A549 (cell line): ENCODE measurements around the gene SLIT3. TPM values are rescaled to one million over a fixed set of nuclear protein-coding genes. Genes with fewer than 3 reads are reported as not detected.

ENCODE experiments used
- ATAC-seq, 2 experiments: fragments of 200-7000 bp in 1 of 2; fragments of >200 bp in 1 of 2; cut with Nextera tagmentation in 1 of 2; cut with Tn5 transposase in 1 of 2; 3 replicates each; pipeline versions ENCODE4 v1.8.0 to v1.9.1; 2018 to 2020; ENCODE audit warnings: mild to moderate bottlenecking in 1 of 2, moderate library complexity in 1 of 2
- CTCF ChIA-PET: fragments of 300-600 bp; sonication (Branson Sonifier 250); formaldehyde crosslinking; extraction: SDS; loops from one replicate; lab custom pipeline; 2021; ENCODE audit warnings: antibody characterized with exemption, inconsistent platforms; lab: Yijun Ruan, JAX
- POLR2A ChIA-PET: fragments of 350-600 bp; formaldehyde crosslinking; extraction: SDS; loops from one replicate; lab custom pipeline; 2021; ENCODE audit warnings: antibody characterized with exemption, inconsistent platforms; lab: Yijun Ruan, JAX
- DNase-seq, 2 experiments: peaks; one replicate each; pipeline versions ENCODE4 v3.0.0 to v3.0.0-alpha.2; 2011 to 2016; ENCODE audit warnings: low read depth in 1 of 2, low spot score in 1 of 2
- FAIRE-seq: peaks from 2 replicates; lab custom pipeline; 2011; peaks lifted over from hg19 to GRCh38; lab: Jason Lieb, UNC
- H3K27ac ChIP-seq, 2 experiments: fragments of >200 bp; sonication (Bioruptor Twin); formaldehyde crosslinking; 3 replicates each; pipeline ENCODE4 v1.5.1; 2016 to 2017
- H3K4me1 ChIP-seq: fragments of >200 bp; sonication (Bioruptor Twin); formaldehyde crosslinking; 3 replicates; pipeline ENCODE4 v1.6.1; 2016
- H3K4me2 ChIP-seq: fragments of >200 bp; sonication (Bioruptor Twin); formaldehyde crosslinking; 3 replicates; pipeline ENCODE4 v1.6.1; 2016
- H3K4me3 ChIP-seq: fragments of >200 bp; sonication (Bioruptor Twin); formaldehyde crosslinking; 3 replicates; pipeline ENCODE4 v1.5.1; 2016
- H3K9me3 ChIP-seq: fragments of >200 bp; sonication (Bioruptor Twin); formaldehyde crosslinking; 3 replicates; pipeline ENCODE4 v1.6.1; 2016
- BHLHE40 ChIP-seq: IDR thresholded peaks from 2 replicates; pipeline ENCODE4 v1.6.1; 2012; ENCODE audit warnings: low read depth, low read length, inconsistent platforms
- CBX8 ChIP-seq: fragments of 200-600 bp; sonication (generic); IDR thresholded peaks from 2 replicates; pipeline ENCODE4 v1.6.1; 2016
- CEBPB ChIP-seq, 2 experiments: fragments of >200 bp in 1 of 2; sonication (Bioruptor Twin) in 1 of 2; formaldehyde crosslinking in 1 of 2; IDR thresholded peaks; 2 replicates each; pipeline ENCODE4 v1.6.1; 2012 to 2016
- EHF ChIP-seq: fragments of 250-450 bp; sonication (Bioruptor Pico); IDR thresholded peaks from 2 replicates; pipeline ENCODE4 v1.5.0; 2020; ENCODE audit warnings: mild to moderate bottlenecking
- EHMT2 ChIP-seq: fragments of 200-600 bp; sonication (generic); IDR thresholded peaks from 2 replicates; pipeline ENCODE4 v1.6.1; 2016; ENCODE audit warnings: antibody characterized with exemption, low read depth, mild to moderate bottlenecking, moderate library complexity
- EP300 ChIP-seq, 2 experiments: fragments of >200 bp; sonication (Bioruptor Twin); formaldehyde crosslinking; IDR thresholded peaks; 2 replicates in 1 of 2; 3 replicates in 1 of 2; pipeline ENCODE4 v1.6.1; 2016 to 2017
- FOSB ChIP-seq: fragments of 250-450 bp; sonication (Bioruptor Pico); IDR thresholded peaks from 2 replicates; pipeline ENCODE4 v1.5.0; 2020; ENCODE audit warnings: mild to moderate bottlenecking, moderate library complexity
- FOXS1 ChIP-seq: fragments of 250-450 bp; sonication (Bioruptor Pico); IDR thresholded peaks from 2 replicates; pipeline ENCODE4 v1.5.0; 2020; ENCODE audit warnings: mild to moderate bottlenecking, moderate library complexity
- GATA3 ChIP-seq: IDR thresholded peaks from 2 replicates; pipeline ENCODE4 v1.6.1; 2012; ENCODE audit warnings: borderline replicate concordance
- HDAC2 ChIP-seq: fragments of 200-600 bp; sonication (generic); IDR thresholded peaks from 2 replicates; pipeline ENCODE4 v1.6.1; 2016
- HMGXB4 ChIP-seq: fragments of 250-450 bp; sonication (Bioruptor Pico); IDR thresholded peaks from 2 replicates; pipeline ENCODE4 v1.5.0; 2021; ENCODE audit warnings: mild to moderate bottlenecking, moderate library complexity, borderline replicate concordance
- JUN ChIP-seq, 2 experiments: fragments of >200 bp; sonication (Bioruptor Twin); formaldehyde crosslinking; IDR thresholded peaks; 2 replicates in 1 of 2; 3 replicates in 1 of 2; pipeline ENCODE4 v1.6.1; 2016 to 2017
- JUNB ChIP-seq: fragments of >200 bp; sonication (Bioruptor Twin); formaldehyde crosslinking; IDR thresholded peaks from 2 replicates; pipeline ENCODE4 v1.6.1; 2016
- MAFK ChIP-seq: fragments of 450-650 bp; IDR thresholded peaks from 2 replicates; pipeline ENCODE4 v1.6.1; 2014; ENCODE audit not compliant: partially characterized antibody
- MAX ChIP-seq: IDR thresholded peaks from 2 replicates; pipeline ENCODE4 v1.6.1; 2012
- MYC ChIP-seq: IDR thresholded peaks from 2 replicates; pipeline ENCODE4 v1.6.1; 2012; ENCODE audit warnings: mild to moderate bottlenecking, inconsistent platforms, low read length, improper control_type of control experiment, borderline replicate concordance
- NPAS2 ChIP-seq: fragments of 250-450 bp; sonication (Bioruptor Pico); IDR thresholded peaks from 2 replicates; pipeline ENCODE4 v1.8.0; 2022; ENCODE audit warnings: mild to moderate bottlenecking, moderate library complexity, borderline replicate concordance
- NR3C1 ChIP-seq: fragments of >200 bp; sonication (Bioruptor Twin); formaldehyde crosslinking; IDR thresholded peaks from 3 replicates; pipeline ENCODE4 v1.6.1; 2017
- PHF8 ChIP-seq: fragments of 200-600 bp; sonication (generic); IDR thresholded peaks from 2 replicates; pipeline ENCODE4 v1.6.1; 2016; ENCODE audit warnings: low read depth, mild to moderate bottlenecking, antibody characterized with exemption, moderate library complexity, borderline replicate concordance
- RCOR1 ChIP-seq: fragments of 150-350 bp; IDR thresholded peaks from 2 replicates; pipeline ENCODE4 v1.6.1; 2014; ENCODE audit warnings: antibody characterized with exemption, low read length, low read depth
- RFX5 ChIP-seq: fragments of 450-650 bp; IDR thresholded peaks from 2 replicates; pipeline ENCODE4 v1.7.1; 2014; ENCODE audit warnings: antibody characterized with exemption, mild to moderate bottlenecking, moderate library complexity
- RNF2 ChIP-seq: fragments of 200-600 bp; sonication (generic); IDR thresholded peaks from 2 replicates; pipeline ENCODE4 v1.6.1; 2016; ENCODE audit warnings: low read depth, mild to moderate bottlenecking, antibody characterized with exemption, moderate library complexity, borderline replicate concordance
- SREBF2 ChIP-seq: fragments of 450-650 bp; IDR thresholded peaks from 2 replicates; pipeline ENCODE4 v1.6.1; 2014; ENCODE audit warnings: mild to moderate bottlenecking, moderate library complexity
- TFCP2L1 ChIP-seq: fragments of 250-450 bp; sonication (Bioruptor Pico); IDR thresholded peaks from 2 replicates; pipeline ENCODE4 v1.5.0; 2021; ENCODE audit warnings: mild to moderate bottlenecking
- USF2 ChIP-seq: fragments of 450-650 bp; IDR thresholded peaks from 2 replicates; pipeline ENCODE4 v1.6.1; 2014; ENCODE audit warnings: antibody characterized with exemption
- ZNF302 ChIP-seq: fragments of 250-450 bp; sonication (Bioruptor Pico); IDR thresholded peaks from 2 replicates; pipeline ENCODE4 v1.9.0; 2021; ENCODE audit warnings: inconsistent platforms, mild to moderate bottlenecking, moderate library complexity
- WGBS: methylation state at CpG from one replicate; pipeline ENCODE4 v1.1.6; 2017; ENCODE audit errors: missing lambda C conversion rate; 5-methylcytosine and 5-hydroxymethylcytosine counted together
- polyA plus RNA-seq, 4 experiments: library from polyadenylated mRNA; depleted of rRNA in 3 of 4; stranded (reverse); fragments of >200 nt; fragmentation: RNase III in 1 of 4; extraction: RNeasy Plus Mini Kit Qiagen cat#74134 plus additional on column Dnase treatment in 1 of 4; gene quantifications; 2 replicates in 3 of 4; 3 replicates in 1 of 4; pipeline ENCODE4 v1.2.3, GENCODE V29; 2011 to 2017
- TF ChIP-seq, protein P1 (sequence below): IDR thresholded peaks from 2 replicates; pipeline ENCODE4 v1.6.1; 2012; ENCODE audit warnings: low read depth, borderline replicate concordance

Gene SLIT3
- polyA plus RNA-seq, 2 of the 4 experiments (the other 2 are of a cell fraction) = 12.7 to 22.9 TPM

GRCh38 chr5:168976311-168976970 is 324.5 kb downstream of the SLIT3 start:
- 84% methylated on average over 3 of the region's 3 CpGs for WGBS
- H3K27ac ChIP-seq = no peak overlapping the region
- TF ChIP-seq EP300 (IDR thresholded peaks at IDR 0.05) (no peak), EHMT2 (no peak), RCOR1 (no peak), NPAS2 (CRISPR knock-in tag) (no peak), SREBF2 (no peak), HMGXB4 (CRISPR knock-in tag) (no peak), EHF (no peak), HDAC2 (no peak), MAX (no peak), TFCP2L1 (CRISPR knock-in tag) (no peak), NR3C1 (no peak), JUNB (no peak), ZNF302 (CRISPR knock-in tag) (no peak), BHLHE40 (no peak), FOXS1 (CRISPR knock-in tag) (no peak), JUN (IDR thresholded peaks at IDR 0.05) (no peak), GATA3 (no peak), CEBPB (IDR thresholded peaks at IDR 0.05) (no peak), PHF8 (no peak)
- TF ChIP-seq, protein P1, sequence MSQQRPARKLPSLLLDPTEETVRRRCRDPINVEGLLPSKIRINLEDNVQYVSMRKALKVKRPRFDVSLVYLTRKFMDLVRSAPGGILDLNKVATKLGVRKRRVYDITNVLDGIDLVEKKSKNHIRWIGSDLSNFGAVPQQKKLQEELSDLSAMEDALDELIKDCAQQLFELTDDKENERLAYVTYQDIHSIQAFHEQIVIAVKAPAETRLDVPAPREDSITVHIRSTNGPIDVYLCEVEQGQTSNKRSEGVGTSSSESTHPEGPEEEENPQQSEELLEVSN = no peak
- ChIA-PET CTCF (interaction anchor here (1.0 to 5.8 kb wide), 3 partner anchors 11 to 1004 kb away, joined by 3 to 27 read pairs (median 3); partner anchors contain the start of gene INSYN2B), POLR2A (interaction anchor here (0.6 kb wide), 1 partner anchor 10 kb away, joined by 4 read pairs; no protein-coding TSS in a partner anchor)
- no peak for FAIRE-seq
- no peak for ATAC-seq
- H3K4me2 ChIP-seq = no peak overlapping the region
- no peak for DNase-seq
- H3K9me3 ChIP-seq = no peaks in the 10 kb centered on the region
- H3K4me3 ChIP-seq = no peak overlapping the region
- peaks cover 43% of the 10 kb centered on the region for H3K4me1 ChIP-seq

- WGBS = 95% methylated on average over 3 of the region's 3 CpGs
- Histone ChIP-seq H3K9me3 (no peaks in the 10 kb centered on the region), H3K27ac (no peak overlapping the region), H3K4me2 (no peak overlapping the region), H3K4me3 (no peak overlapping the region), H3K4me1 (peaks cover 43% of the 10 kb centered on the region)
- CTCF ChIA-PET = interaction anchor here (0.7 to 5.8 kb wide), 5 partner anchors 9 to 574 kb away, joined by 3 to 27 read pairs (median 3); no protein-coding TSS in a partner anchor
- no peak for TF ChIP-seq MAX
- TF ChIP-seq NR3C1 = no peak
- TF ChIP-seq MAFK = no peak
- no peak for TF ChIP-seq RFX5
- no peak for TF ChIP-seq HMGXB4 (CRISPR knock-in tag)
- no peak for TF ChIP-seq USF2
- no peak for TF ChIP-seq FOSB (CRISPR knock-in tag)
- no peak for TF ChIP-seq RNF2
- TF ChIP-seq CBX8 = no peak
- no peak for TF ChIP-seq MYC
- POLR2A ChIA-PET = no interaction called here
- ATAC-seq = no peak
- FAIRE-seq = no peak
- no peak for DNase-seq
These were observed 325.6 kb downstream of the SLIT3 start for GRCh38 chr5:168975331-168975730.
